Coronary artery (tissue), 2 donors: ENCODE results near the gene ZEB2.
"Not testable (repeated sequence)": the region's sequence is repeated elsewhere in the genome, so short reads cannot be mapped to it uniquely, and the experiment has no call there.

Experiments used
- DNase-seq: peaks from one replicate; pipeline ENCODE4 v3.0.0-alpha.2; 2017; ENCODE audit warnings: low spot score
- H3K27ac ChIP-seq, 2 donors: fragments of 200-600 bp; sonication (generic); one replicate each; pipeline ENCODE4 v1.5.1; 2016 to 2019
- H3K4me3 ChIP-seq: fragments of 200-600 bp; sonication (generic); 2 replicates; pipeline ENCODE4 v1.5.1; 2016; ENCODE audit warnings: mild to moderate bottlenecking, moderate library complexity
- TF ChIP-seq, protein P1 (sequence below): fragments of 200-600 bp; sonication (generic); IDR thresholded peaks from one replicate; pipeline ENCODE4 v1.5.1; 2019; ENCODE audit warnings: antibody characterized with exemption

Gene ZEB2

DNA sequence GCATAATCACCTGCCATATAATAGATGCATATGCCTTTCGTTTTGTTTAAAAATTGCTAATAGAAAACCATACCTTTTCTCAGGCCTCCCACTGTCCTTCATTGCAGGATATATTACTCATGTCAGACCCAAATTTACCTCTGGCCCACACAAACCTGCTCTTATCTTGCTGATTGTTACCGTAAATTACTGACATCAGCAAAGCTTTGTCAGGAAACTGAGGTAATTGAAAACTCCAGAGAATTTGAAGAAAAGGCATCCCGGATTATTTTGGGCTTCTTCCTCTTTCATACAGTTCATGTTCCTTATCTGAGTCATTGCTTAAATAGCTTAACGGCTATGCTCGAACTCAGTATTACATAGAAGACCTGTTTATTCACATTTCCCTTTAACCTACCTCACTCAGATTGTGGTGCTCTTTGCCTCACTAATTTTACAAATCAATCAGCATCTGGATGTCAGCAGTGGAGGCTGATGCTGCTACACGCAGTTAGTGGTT lies 145.7 kb downstream of the ZEB2 start:
- Histone ChIP-seq H3K4me3 (no peak overlapping the region), H3K27ac (no peak overlapping the region)
- DNase-seq = no peak
- TF ChIP-seq, protein P1, sequence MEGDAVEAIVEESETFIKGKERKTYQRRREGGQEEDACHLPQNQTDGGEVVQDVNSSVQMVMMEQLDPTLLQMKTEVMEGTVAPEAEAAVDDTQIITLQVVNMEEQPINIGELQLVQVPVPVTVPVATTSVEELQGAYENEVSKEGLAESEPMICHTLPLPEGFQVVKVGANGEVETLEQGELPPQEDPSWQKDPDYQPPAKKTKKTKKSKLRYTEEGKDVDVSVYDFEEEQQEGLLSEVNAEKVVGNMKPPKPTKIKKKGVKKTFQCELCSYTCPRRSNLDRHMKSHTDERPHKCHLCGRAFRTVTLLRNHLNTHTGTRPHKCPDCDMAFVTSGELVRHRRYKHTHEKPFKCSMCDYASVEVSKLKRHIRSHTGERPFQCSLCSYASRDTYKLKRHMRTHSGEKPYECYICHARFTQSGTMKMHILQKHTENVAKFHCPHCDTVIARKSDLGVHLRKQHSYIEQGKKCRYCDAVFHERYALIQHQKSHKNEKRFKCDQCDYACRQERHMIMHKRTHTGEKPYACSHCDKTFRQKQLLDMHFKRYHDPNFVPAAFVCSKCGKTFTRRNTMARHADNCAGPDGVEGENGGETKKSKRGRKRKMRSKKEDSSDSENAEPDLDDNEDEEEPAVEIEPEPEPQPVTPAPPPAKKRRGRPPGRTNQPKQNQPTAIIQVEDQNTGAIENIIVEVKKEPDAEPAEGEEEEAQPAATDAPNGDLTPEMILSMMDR = no peak

DNA sequence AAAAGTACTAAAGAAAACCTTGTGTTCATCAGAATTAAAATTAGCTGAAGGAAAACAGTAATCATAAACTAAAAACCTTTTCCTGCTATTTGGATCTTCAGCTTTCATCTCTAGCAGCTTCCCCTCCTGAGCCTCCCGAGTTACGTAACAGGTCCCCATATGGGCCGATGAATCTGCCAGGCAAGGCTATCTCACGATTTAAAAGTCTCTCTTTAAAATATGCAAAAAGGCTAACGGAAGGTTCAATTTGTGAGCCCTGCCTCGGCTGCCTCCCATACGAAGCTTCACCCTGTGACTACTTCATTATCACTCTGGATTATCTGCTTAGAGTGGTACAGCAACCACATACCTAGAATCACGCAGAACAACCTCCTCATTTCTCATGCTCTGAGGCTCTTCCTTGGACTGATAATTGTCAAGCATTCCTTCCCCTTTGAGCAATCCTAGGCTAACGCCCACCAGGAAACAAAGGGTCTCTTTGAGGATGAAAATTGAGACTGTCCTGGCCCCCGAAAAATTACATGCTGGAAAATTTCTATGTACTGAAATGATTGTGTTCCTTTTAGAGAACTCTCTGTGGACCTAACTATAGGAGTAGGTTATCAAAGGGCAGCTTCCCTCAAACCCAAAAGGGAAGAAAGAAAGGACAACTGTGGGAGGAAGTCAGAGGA lies 147.4 kb downstream of the ZEB2 start:
- Histone ChIP-seq H3K4me3 (peak overlapping the region; percentile 43), H3K27ac (peak overlapping the region in 1 of 2 donors; percentile 58)
- no peak for DNase-seq
- TF ChIP-seq, protein P1 = no peak

DNA sequence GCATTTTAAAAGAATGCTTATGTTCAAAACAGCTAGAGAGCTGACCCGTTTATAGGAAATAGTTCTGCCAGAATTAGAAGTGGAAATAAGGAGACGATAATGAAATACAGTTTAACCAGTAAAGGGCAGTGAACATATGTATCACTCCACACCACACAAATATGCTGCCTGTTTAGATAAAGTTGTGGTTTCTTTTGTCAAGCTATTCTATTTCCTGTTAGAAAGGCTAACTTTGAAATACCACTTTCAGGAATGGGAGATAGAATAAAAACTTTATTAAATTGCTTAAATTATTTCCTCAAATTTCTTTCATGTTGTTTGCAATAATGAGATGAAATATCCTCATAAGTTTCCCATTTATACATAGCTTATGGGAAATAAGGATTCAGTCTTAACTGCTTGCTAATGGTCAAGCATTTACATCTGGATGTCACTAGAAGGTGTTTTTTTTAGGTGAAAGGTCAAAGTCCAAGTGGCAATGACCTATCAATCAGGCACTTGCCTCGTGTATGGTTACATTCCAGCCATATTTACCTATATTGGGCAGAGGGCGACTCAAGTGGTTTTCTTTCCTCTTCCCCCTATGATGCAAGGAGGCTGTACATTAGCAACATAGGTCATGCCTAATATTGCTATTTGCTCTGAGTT lies 148.9 kb downstream of the ZEB2 start:
- Histone ChIP-seq H3K27ac (no peak overlapping the region), H3K4me3 (no peak overlapping the region)
- no peak for DNase-seq
- TF ChIP-seq, protein P1 = no peak

DNA sequence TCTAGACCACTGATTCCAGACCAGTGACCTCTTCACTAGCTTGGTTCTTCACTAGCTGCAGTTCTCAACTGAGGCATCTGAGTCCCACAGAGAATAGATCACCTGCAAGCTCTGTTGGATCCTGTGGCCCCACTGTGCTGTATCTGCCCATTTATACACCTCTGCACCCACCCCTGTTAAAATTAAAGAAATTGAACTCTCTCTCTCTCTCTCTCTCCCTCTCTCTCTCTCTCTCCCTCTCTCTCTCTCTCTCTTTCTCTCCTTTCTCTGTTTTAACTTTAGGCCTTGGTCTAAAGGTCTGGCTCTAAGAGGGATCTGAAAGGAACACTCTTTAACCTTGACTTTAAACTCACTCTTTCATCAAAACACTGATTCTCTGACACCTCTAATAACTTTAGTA lies 150.5 kb downstream of the ZEB2 start:
- no peak overlapping the region for H3K27ac ChIP-seq
- no peak overlapping the region for H3K4me3 ChIP-seq
- TF ChIP-seq, protein P1 = no peak
- DNase-seq = no peak

DNA sequence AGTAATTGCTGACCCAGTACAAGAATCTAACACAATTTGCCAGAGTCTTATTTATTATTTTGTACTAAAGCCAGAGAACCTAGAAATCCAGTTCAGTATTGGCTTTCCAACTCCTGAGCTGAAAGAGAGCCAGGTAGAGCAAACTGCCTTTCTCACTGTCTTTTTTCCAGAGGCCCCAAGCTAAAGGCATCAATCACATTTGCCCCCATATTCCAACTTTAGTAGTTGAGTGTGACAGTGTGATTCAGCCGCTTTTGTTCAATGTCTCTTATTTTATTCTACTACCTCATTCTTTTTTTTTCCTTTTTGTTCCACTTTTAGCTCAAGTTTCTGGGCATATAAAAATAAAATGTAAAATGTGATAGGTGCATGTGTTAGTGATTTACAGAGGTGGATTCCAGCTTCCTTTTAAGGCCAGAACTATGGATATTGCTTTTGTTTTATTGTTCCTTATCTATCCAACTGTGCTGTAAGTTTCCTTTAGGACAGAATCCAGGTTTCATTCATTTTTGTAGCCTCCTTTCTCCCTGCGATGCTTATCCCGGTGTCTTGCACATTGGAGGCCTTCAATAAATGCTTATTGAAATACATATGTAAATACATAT lies 153.0 kb downstream of the ZEB2 start:
- TF ChIP-seq, protein P1 = no peak
- H3K4me3 ChIP-seq = no peak overlapping the region
- DNase-seq = no peak
- H3K27ac ChIP-seq = no peak overlapping the region

DNA sequence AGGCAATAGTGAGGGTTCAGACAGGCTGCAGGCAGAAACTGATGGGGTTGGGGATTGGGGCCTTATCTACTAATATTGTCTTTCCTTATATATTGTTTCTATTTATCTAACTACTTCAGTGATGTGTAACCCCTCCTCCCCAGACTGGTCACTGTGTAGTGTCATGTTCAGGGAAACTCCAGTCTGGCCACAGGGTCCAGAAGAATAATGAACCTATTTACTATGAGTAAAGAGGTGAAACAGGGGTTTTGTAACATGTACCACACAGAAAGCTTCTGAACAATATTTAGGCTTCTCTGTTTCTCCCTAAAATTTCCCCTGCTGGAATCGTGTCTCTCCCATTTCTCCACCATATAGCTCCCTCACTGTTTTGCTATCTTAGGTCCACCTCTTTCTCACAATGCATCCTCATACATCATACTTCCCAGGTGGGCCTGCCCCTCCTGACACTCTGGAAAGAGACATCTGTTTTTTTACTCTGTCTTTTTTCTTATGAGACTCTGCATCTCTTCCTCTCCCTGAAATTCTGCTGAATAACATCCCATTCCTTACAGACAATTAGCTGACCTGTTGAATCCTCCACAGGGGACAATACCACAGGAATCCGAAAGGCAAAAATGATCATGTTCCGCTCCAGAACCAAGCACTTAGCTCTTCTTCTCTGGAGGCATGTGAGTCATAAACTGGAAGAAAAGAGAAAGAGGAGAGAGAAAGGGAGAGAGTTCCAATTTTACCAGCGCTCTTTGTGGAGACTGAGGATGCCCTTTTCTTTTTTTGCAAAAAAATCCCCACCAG lies 154.8 kb downstream of the ZEB2 start:
- DNase-seq = no peak
- H3K4me3 ChIP-seq = no peak overlapping the region
- TF ChIP-seq, protein P1 = no peak
- H3K27ac ChIP-seq = no peak overlapping the region

DNA sequence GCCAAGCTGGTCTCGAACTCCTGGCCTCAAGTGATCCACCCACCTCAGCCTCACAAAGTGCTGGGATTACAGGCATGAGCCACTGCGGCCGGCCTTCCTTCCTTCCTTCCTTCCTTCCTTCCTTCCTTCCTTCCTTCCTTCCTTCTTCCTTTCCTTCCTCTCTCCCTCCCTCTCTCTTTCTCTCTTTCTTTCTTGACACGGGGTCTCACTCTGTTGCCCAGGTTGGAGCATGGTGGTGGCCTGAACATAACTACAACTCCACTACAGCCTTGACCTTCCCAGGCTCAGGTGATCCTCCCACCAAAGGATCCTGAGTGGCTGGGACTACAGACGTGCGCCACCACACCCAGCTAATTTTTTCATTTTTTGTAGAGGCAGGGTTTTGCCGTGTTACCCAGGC lies 155.7 kb downstream of the ZEB2 start:
- not testable (repeated sequence) for DNase-seq, H3K27ac ChIP-seq, H3K4me3 ChIP-seq
